ENCODE results near the gene PEAK1.

The PEAK1 gene

GRCh38 chr15:77340245-77340644, 79.7 kb downstream of the PEAK1 start:
- DNase-seq (ENCODE audit: low read depth), result no peak
- TF ChIP-seq, protein P1, sequence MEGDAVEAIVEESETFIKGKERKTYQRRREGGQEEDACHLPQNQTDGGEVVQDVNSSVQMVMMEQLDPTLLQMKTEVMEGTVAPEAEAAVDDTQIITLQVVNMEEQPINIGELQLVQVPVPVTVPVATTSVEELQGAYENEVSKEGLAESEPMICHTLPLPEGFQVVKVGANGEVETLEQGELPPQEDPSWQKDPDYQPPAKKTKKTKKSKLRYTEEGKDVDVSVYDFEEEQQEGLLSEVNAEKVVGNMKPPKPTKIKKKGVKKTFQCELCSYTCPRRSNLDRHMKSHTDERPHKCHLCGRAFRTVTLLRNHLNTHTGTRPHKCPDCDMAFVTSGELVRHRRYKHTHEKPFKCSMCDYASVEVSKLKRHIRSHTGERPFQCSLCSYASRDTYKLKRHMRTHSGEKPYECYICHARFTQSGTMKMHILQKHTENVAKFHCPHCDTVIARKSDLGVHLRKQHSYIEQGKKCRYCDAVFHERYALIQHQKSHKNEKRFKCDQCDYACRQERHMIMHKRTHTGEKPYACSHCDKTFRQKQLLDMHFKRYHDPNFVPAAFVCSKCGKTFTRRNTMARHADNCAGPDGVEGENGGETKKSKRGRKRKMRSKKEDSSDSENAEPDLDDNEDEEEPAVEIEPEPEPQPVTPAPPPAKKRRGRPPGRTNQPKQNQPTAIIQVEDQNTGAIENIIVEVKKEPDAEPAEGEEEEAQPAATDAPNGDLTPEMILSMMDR (IDR thresholded peaks at IDR 0.05; ENCODE audit: insufficient read depth, low read depth, low read length, missing control alignments), result no peak
- H3K4me3 ChIP-seq (ENCODE audit: low read length), result no peak overlapping the region

- H3K4me3 ChIP-seq (ENCODE audit: low read length), result no peak overlapping the region
- TF ChIP-seq, protein P1 (IDR thresholded peaks at IDR 0.05; ENCODE audit: insufficient read depth, low read depth, low read length, missing control alignments), result no peak
- DNase-seq (ENCODE audit: low read depth), result no peak
These were observed 83.9 kb downstream of the PEAK1 start for GRCh38 chr15:77336006-77336405.

DNA sequence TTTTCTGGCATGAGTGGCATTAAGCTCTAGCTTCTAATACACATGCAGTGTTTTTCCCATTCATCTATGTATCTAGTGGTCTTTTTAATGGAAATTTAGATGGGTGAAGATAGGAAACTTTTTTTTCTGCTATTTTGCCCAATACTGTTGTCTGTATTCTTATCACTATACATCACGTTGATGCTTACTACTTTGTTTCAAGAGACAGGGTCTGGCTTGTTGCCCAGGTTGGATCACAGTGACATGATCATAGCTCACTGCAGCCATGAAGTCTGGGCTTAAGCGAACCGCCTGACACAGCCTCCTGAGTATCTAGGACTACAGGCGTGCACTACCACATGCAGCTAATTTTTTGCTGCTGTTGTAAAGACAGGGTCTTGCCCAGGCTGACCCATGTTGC, 84.6 kb downstream of the PEAK1 start:
- peak; percentile 6 for DNase-seq (ENCODE audit: low read depth)
- TF ChIP-seq, protein P1 (IDR thresholded peaks at IDR 0.05; ENCODE audit: insufficient read depth, low read depth, low read length, missing control alignments), result no peak
- H3K4me3 ChIP-seq (ENCODE audit: low read length), result no peak overlapping the region

- TF ChIP-seq, protein P1 (IDR thresholded peaks at IDR 0.05; ENCODE audit: insufficient read depth, low read depth, low read length, missing control alignments), result no peak
- no peak overlapping the region for H3K4me3 ChIP-seq (ENCODE audit: low read length)
- no peak for DNase-seq (ENCODE audit: low read depth)
These were observed 86.7 kb downstream of the PEAK1 start for GRCh38 chr15:77333166-77333565.

GRCh38 chr15:77329202-77329601, 90.7 kb downstream of the PEAK1 start:
- H3K4me3 ChIP-seq (ENCODE audit: low read length), result no peak overlapping the region
- TF ChIP-seq, protein P1 (IDR thresholded peaks at IDR 0.05; ENCODE audit: insufficient read depth, low read depth, low read length, missing control alignments), result no peak
- no peak for DNase-seq (ENCODE audit: low read depth)

DNA sequence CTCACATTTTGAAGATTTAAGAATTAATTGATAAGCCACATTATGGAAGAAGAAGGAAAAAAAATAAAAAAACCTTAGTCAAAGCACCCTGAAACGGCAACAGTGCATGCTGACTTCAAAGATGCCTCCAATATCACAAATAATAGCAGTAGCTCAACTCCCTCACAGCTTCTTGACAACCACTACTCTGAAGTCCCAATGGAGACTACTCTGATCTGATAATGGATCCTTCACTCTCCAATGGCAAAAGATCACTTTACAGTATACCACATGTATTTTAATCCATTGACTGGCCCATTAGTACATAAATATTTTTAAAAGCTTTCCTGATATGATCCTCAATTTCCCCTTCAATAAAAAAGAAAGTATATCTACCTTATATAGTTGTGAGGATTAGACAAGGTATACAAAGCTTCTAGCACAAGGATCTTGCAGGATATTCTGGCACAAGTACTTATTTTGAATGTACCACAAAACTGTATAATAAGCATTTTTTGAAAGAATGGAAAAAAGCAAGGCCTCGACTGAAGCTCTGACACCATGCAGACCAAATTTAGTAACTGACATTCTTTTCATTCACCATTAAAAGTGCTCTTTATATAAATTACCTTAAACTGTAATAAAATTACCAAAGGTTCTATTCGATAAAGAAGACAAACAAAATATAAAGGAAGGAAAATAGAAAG, 91.9 kb downstream of the PEAK1 start:
- DNase-seq (ENCODE audit: low read depth), result no peak
- no peak overlapping the region for H3K4me3 ChIP-seq (ENCODE audit: low read length)
- TF ChIP-seq, protein P1 (IDR thresholded peaks at IDR 0.05; ENCODE audit: insufficient read depth, low read depth, low read length, missing control alignments), result no peak

GRCh38 chr15:77327168-77327567, 92.7 kb downstream of the PEAK1 start:
- DNase-seq (ENCODE audit: low read depth), result no peak
- TF ChIP-seq, protein P1 (IDR thresholded peaks at IDR 0.05; ENCODE audit: insufficient read depth, low read depth, low read length, missing control alignments), result no peak
- H3K4me3 ChIP-seq (ENCODE audit: low read length), result no peak overlapping the region

Data from epithelial cell of esophagus (primary cell).